T-helper 17 cell (primary cell): ENCODE results near the gene LRIT1. TPM values are rescaled to one million over a fixed set of nuclear protein-coding genes. Genes with fewer than 3 reads are reported as not detected.

Source experiments
- ATAC-seq: fragments of 150-1000 bp; cut with Tn5 transposase; 2 replicates; pipeline ENCODE4 v1.10.0; 2021; ENCODE audit warnings: mild to moderate bottlenecking, moderate library complexity
- DNase-seq, 3 donors: peaks; one replicate each; pipeline versions ENCODE4 v3.0.0 to v3.0.0-alpha.2; 2020 to 2021
- H3K9me3 ChIP-seq: one replicate; pipeline ENCODE4 v1.7.0; 2013; ENCODE audit warnings: low read length, mild to moderate bottlenecking; ENCODE audit not compliant: control insufficient read depth, poor library complexity, severe bottlenecking
- H3K27ac Mint-ChIP-seq: one replicate; pipeline ENCODE4 v1.8.0; 2022; ENCODE audit warnings: mild to moderate bottlenecking, moderate library complexity, mixed read lengths
- H3K27me3 Mint-ChIP-seq: one replicate; pipeline ENCODE4 v1.8.0; 2022; ENCODE audit warnings: mixed read lengths
- H3K36me3 Mint-ChIP-seq: one replicate; pipeline ENCODE4 v1.8.0; 2022; ENCODE audit warnings: low read depth, mixed read lengths
- H3K4me1 Mint-ChIP-seq: one replicate; pipeline ENCODE4 v1.8.0; 2022; ENCODE audit warnings: mild to moderate bottlenecking, mixed read lengths
- H3K4me3 Mint-ChIP-seq: one replicate; pipeline ENCODE4 v1.8.0; 2022; ENCODE audit warnings: mild to moderate bottlenecking, moderate library complexity, mixed read lengths
- total RNA-seq, 4 donors: library from RNA in 2 of 4; stranded (reverse) in 2 of 4; gene quantifications; one replicate each; pipeline ENCODE4 v1.2.3 and lab custom pipeline; 2022 to 2026

The LRIT1 gene
- total RNA-seq, 2 donors from 2014 or later: not detected

DNA sequence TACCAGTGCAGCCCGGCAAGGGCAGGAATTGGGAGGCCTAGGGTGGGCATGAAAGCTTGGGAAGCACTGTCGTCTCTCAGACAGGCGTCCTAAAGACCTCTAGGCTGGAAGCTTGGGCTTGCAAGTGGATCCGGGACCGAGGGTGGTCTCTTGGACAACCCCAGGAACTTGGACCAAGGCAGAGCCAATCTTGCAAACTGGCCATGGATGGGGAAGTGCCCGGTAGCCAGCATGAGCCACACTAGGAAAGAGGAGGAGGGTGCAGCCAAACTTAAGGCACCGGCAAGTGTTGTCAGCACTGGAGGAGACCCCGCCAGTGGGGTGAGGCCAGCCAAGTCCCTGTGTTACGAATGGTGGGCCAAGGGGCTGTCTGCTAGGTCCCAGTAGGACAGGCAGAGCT is 24.5 kb downstream of the LRIT1 start:
- peaks cover 5% of the 10 kb centered on the region for H3K4me1 Mint-ChIP-seq
- H3K36me3 Mint-ChIP-seq: no peaks in the 10 kb centered on the region
- no peaks in the 10 kb centered on the region for H3K9me3 ChIP-seq
- H3K27me3 Mint-ChIP-seq: peaks cover 30% of the 10 kb centered on the region
- no peak for DNase-seq
- ATAC-seq: no peak
- H3K27ac Mint-ChIP-seq: no peak overlapping the region
- no peak overlapping the region for H3K4me3 Mint-ChIP-seq

DNA sequence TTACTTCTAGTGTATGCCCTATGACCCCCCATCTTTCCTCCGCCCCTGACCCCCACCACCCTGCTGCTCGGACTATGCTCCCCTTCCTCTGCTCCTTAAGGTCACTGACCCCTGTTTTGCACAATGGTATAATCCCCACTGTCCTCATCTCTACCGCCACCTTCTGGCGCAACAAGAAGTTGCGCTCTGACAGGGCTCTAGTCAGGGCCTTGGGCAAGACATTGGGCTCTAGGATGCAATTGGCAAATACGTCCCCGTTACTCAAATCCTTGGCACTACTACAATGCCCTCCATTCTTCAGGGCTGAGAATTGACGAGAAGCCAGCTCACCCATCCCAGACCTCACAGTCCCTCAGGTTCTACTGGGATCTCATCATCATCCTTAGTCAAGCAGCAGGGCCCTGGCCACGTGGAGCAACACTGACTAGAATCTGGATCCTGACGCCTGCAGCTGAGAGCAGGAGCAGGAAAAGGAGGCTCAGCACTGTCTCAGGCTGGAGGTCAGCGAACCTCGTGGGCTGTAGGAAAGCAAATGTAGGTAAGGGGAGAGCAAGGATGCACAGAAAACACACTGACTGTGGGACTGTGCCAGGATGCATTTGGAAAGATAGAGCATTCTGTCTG is 26.6 kb downstream of the LRIT1 start:
- Mint-ChIP-seq H3K4me3 (no peak overlapping the region), H3K27me3 (peaks cover 26% of the 10 kb centered on the region), H3K36me3 (peaks cover 2% of the 10 kb centered on the region), H3K4me1 (peaks cover 5% of the 10 kb centered on the region), H3K27ac (no peak overlapping the region)
- DNase-seq (peak in 1 of 3 donors; percentile 17), ATAC-seq (peak; percentile 71)
- no peaks in the 10 kb centered on the region for H3K9me3 ChIP-seq

DNA sequence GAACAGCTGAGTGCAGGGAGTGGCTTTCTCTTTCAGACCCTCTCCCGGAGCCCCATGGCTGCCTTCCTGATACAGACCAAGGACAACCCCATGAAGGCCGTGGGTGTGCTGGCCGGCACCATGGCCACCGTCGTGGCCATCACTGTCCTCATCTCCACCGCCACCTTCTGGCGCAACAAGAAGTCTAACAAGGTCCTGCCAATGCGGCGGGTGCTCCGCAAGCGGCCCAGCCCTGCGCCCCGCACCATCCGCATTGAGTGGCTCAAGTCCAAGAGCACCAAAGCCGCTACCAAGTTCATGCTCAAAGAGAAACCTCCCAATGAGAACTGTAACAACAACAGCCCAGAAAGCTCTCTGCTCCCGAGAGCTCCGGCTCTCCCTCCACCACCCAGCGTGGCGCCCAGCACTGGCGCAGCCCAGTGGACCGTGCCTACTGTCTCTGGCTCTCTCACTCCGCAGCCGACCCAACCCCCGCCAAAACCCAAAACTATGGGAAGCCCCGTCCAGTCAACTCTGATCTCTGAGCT is 27.2 kb downstream of the LRIT1 start:
- peaks cover 5% of the 10 kb centered on the region for H3K4me1 Mint-ChIP-seq
- peaks cover 2% of the 10 kb centered on the region for H3K36me3 Mint-ChIP-seq
- no peak for DNase-seq
- H3K27me3 Mint-ChIP-seq: peaks cover 27% of the 10 kb centered on the region
- no peak overlapping the region for H3K27ac Mint-ChIP-seq
- ATAC-seq: no peak
- no peaks in the 10 kb centered on the region for H3K9me3 ChIP-seq
- peak overlapping the region; percentile 31 for H3K4me3 Mint-ChIP-seq

DNA sequence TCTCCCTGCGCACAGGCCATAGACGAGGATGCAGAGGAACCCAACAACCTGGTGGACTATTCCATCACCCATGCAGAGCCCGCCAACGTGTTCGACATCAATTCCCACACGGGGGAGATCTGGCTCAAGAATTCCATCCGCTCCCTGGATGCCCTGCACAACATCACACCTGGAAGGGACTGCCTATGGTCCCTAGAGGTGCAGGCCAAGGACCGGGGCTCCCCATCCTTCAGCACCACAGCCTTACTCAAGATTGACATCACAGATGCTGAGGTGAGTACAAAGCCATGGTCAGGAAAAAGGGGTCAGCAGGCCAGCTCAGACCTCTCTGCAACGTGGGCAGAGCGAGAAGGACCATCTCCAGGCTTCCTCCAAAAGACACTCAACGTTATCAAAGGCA is 28.3 kb downstream of the LRIT1 start:
- H3K36me3 Mint-ChIP-seq: peaks cover 2% of the 10 kb centered on the region
- H3K4me3 Mint-ChIP-seq: no peak overlapping the region
- peaks cover 37% of the 10 kb centered on the region for H3K27me3 Mint-ChIP-seq
- no peaks in the 10 kb centered on the region for H3K9me3 ChIP-seq
- DNase-seq: no peak
- peaks cover 5% of the 10 kb centered on the region for H3K4me1 Mint-ChIP-seq
- no peak for ATAC-seq
- H3K27ac Mint-ChIP-seq: no peak overlapping the region

DNA sequence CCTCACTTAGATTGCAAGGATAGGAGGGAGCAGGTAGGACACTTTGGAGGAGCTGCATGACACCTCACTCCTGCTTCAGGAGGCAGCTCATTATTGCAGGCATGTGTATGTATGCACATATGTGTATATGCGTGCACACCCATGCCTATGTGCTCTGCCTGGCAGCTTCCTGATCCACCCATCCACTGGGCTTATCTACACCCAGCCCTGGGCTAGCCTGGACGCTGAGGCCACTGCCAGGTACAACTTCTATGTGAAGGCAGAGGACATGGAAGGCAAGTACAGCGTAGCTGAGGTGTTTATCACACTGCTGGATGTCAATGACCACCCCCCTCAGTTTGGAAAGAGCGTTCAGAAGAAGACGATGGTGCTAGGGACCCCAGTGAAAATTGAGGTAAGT is 29.3 kb downstream of the LRIT1 start:
- Mint-ChIP-seq H3K27me3 (peaks cover 48% of the 10 kb centered on the region), H3K4me3 (no peak overlapping the region), H3K36me3 (peaks cover 5% of the 10 kb centered on the region), H3K27ac (no peak overlapping the region), H3K4me1 (peaks cover 5% of the 10 kb centered on the region)
- DNase-seq (no peak), ATAC-seq (no peak)
- H3K9me3 ChIP-seq: no peaks in the 10 kb centered on the region

DNA sequence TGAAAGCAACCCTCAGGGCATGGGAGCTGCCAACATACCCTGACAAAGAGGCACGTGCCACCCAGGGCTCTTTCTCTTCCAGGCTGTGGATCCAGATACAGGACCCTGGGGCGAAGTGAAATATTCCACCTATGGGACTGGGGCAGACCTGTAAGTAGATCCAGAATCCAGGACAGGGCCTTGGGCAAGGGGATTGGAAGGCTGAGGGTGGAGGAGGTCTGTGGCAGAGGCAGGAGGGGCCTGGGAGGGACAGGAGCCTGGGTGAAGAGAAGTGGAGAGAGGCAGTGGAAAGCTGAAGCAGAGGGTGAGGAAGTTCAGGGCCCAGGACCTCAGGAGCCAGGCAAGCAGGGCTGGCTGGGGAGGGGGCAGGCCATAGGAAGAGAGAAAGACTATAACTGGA is 29.8 kb downstream of the LRIT1 start:
- Mint-ChIP-seq H3K36me3 (peaks cover 8% of the 10 kb centered on the region), H3K27me3 (peaks cover 52% of the 10 kb centered on the region), H3K4me3 (no peak overlapping the region), H3K27ac (no peak overlapping the region), H3K4me1 (peaks cover 5% of the 10 kb centered on the region)
- ATAC-seq (no peak), DNase-seq (no peak)
- H3K9me3 ChIP-seq: no peaks in the 10 kb centered on the region

DNA sequence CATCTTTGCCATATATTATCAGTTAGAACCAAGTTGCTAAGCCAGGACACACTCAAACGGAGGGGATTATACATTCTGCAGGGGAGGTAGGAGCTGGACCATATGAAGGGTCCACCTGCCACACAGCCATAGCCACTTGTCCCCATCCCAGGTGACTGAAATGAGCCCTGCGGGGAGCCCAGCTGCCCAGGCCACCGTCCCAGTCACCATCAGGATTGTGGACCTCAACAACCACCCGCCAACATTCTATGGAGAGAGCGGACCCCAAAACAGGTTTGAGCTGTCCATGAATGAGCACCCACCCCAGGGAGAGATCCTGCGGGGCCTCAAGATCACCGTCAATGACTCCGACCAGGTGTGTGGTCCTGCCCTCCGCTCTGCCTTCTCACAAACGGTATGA is 33.3 kb downstream of the LRIT1 start:
- no peaks in the 10 kb centered on the region for H3K9me3 ChIP-seq
- ATAC-seq: no peak
- H3K27ac Mint-ChIP-seq: no peak overlapping the region
- peaks cover 8% of the 10 kb centered on the region for H3K36me3 Mint-ChIP-seq
- no peak overlapping the region for H3K4me3 Mint-ChIP-seq
- no peaks in the 10 kb centered on the region for H3K4me1 Mint-ChIP-seq
- peaks cover 43% of the 10 kb centered on the region for H3K27me3 Mint-ChIP-seq
- DNase-seq: no peak

DNA sequence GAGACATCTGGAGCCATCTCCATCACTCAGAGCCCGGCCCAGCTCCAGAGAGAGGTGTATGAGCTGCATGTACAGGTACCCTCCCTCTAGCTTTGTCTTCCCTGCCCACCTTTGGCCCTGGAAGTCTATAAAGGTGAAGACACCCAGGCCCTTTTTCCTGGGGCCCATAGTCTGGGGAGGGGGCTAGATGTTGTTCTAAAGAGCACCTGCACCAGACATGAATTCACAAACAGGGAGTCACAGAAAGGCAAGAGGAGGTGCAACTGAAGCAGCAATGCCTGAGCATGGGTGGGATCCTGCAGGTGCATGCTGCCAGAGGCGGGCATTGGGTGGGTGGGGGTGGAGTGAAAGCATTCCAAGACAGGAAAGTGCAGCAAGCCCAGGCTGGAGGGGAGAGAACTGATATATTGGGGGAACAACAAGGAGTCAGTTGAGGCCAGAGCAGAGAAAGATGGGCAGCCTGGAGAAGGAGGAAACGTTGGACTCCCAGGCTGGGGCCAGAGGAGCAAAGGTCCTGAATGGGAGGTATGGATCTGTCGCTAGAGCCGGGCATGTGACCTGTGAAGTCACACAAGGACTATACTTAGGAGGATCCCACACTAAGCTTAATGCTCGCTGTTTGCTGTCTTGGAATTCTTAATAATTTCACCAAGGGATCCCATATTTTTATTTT is 35.4 kb downstream of the LRIT1 start:
- Mint-ChIP-seq H3K27ac (no peak overlapping the region), H3K27me3 (peaks cover 35% of the 10 kb centered on the region), H3K36me3 (peaks cover 6% of the 10 kb centered on the region), H3K4me1 (no peaks in the 10 kb centered on the region), H3K4me3 (no peak overlapping the region)
- no peaks in the 10 kb centered on the region for H3K9me3 ChIP-seq
- ATAC-seq (no peak), DNase-seq (no peak)

DNA sequence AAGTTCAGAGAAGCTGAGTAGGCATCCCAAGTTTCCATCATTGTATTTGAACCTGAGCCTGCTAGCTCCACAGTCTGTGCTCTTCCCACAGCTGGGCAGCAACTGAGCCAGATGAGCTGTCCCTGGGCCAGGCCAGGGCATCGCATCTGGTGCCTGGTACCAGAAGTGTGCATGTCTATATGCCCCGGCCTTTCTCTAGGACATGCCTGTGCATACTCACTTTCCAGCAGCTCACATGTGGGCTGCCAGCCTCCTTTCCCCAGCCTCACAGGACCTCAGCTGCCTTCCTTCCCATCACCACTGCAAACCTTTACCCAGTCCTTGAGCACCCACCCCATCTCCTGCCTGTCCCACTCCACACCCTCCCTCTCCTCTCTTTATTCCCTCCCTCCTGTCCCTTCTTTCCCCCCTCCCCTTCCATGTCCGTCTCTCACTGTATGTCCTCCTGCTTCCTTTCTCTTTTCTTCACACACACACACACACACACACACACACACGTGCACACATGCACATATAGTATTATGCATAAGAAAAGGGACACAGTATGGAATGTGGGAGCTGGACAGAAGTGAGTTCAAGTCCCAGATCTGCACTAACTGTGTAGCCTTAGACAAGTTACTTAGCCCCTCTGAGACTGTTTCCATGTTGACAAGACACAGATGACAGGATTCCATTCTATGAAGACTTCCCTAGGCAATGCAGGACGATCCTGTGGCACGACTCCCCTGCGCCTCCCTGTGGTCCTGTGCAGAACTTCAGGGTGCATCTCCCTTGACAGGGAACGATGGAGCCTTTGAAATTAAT is 36.1 kb downstream of the LRIT1 start:
- Mint-ChIP-seq H3K36me3 (peaks cover 6% of the 10 kb centered on the region), H3K4me3 (no peak overlapping the region), H3K27me3 (peaks cover 39% of the 10 kb centered on the region), H3K4me1 (peaks cover 2% of the 10 kb centered on the region), H3K27ac (no peak overlapping the region)
- DNase-seq (peak in 1 of 3 donors; percentile 50), ATAC-seq (peak; percentile 86)
- no peaks in the 10 kb centered on the region for H3K9me3 ChIP-seq

DNA sequence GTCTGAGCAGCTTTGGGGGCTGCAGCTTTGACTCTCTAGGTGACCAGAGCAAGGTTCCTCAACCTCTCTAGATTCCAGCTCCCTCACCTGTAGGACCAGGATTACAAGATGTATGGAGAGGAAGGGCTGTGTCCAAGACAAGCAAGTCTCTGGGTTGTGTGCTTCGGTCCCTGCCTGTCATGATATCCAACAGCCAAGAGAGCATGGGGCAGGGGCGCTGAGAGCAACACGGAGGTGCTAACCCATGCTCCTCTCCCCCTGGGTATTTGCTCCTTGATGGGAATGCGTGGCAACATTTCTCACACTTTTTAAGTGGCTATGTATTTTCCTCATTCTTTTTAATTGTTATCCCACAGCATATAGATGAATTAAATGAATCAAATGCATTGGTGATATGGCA is 36.7 kb downstream of the LRIT1 start:
- no peak overlapping the region for H3K4me3 Mint-ChIP-seq
- no peak overlapping the region for H3K27ac Mint-ChIP-seq
- peaks cover 40% of the 10 kb centered on the region for H3K27me3 Mint-ChIP-seq
- peaks cover 3% of the 10 kb centered on the region for H3K4me1 Mint-ChIP-seq
- no peaks in the 10 kb centered on the region for H3K9me3 ChIP-seq
- DNase-seq: no peak
- H3K36me3 Mint-ChIP-seq: peaks cover 6% of the 10 kb centered on the region
- no peak for ATAC-seq

DNA sequence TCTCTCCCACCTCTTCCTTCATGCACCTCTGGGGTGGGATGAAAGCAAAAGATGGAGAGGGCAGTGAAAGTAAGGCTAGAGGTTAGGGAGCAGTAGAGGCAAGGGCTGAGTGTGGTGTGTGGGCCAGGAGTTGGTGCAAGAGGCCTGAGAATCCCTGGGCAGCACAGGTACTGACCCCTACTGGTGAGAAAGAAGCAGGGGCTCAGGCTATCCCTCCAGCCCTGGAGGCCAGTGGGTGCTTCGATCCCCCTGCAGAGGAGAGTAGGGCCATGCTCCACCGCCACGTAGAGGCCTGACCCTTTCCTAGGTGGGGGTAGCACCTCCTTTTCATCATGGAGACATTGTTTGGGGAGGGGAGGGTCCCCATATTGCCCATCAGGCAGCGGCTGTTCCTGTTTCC is 37.2 kb downstream of the LRIT1 start:
- H3K27ac Mint-ChIP-seq: no peak overlapping the region
- H3K4me1 Mint-ChIP-seq: peaks cover 3% of the 10 kb centered on the region
- DNase-seq (no peak), ATAC-seq (no peak)
- H3K9me3 ChIP-seq: no peaks in the 10 kb centered on the region
- H3K4me3 Mint-ChIP-seq: no peak overlapping the region
- peaks cover 6% of the 10 kb centered on the region for H3K36me3 Mint-ChIP-seq
- H3K27me3 Mint-ChIP-seq: peaks cover 39% of the 10 kb centered on the region

DNA sequence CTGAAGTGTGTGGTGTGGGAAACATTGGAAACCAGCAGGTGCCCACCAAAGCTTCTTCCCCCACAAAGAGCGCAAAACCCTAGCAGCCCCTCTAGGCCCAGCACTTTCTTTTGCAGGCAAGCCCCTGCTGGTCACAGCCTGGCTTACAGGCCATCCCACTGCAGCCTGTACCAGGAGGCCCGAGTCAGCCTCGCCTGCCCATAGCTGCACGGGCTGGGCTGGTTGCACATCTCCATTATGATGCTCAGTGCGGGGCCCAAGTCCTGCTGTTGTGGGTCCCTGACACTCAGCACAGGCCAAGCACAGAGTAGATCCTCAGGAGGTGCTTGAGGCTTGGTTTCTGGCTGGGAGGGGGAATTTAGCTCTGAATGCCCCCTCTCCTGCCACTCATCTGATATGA is 39.0 kb downstream of the LRIT1 start:
- peaks cover 7% of the 10 kb centered on the region for H3K4me1 Mint-ChIP-seq
- peaks cover 13% of the 10 kb centered on the region for H3K36me3 Mint-ChIP-seq
- no peak overlapping the region for H3K27ac Mint-ChIP-seq
- peaks cover 36% of the 10 kb centered on the region for H3K27me3 Mint-ChIP-seq
- ATAC-seq (no peak), DNase-seq (no peak)
- no peak overlapping the region for H3K4me3 Mint-ChIP-seq
- H3K9me3 ChIP-seq: no peaks in the 10 kb centered on the region

DNA sequence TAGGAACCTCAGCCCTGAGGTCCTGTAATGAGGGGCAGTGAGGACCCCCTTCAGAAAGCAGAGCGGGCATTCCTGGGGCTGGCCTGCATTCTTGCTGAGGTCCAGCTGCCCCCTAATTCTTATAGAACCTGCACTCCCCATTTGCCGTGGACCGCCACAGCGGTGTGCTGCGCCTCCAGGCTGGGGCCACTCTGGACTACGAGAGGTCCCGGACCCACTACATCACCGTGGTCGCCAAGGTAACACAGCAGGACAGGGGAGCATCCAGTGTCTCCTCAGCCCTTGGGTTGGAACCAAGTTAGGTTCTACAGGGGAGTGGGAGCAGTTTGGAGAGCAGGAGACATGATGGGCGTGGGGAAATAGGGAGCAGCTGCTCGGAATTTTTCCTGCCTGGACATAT is 39.7 kb downstream of the LRIT1 start:
- no peak overlapping the region for H3K4me3 Mint-ChIP-seq
- H3K9me3 ChIP-seq: no peaks in the 10 kb centered on the region
- peaks cover 7% of the 10 kb centered on the region for H3K4me1 Mint-ChIP-seq
- peaks cover 8% of the 10 kb centered on the region for H3K36me3 Mint-ChIP-seq
- no peak for ATAC-seq
- H3K27me3 Mint-ChIP-seq: peaks cover 36% of the 10 kb centered on the region
- DNase-seq: no peak
- no peak overlapping the region for H3K27ac Mint-ChIP-seq
